Epidermal melanocyte (primary cell): ENCODE measurements around the gene OAS3.

ENCODE experiments used
- DNase-seq: peaks from one replicate; pipeline ENCODE4 v3.0.0; 2011; ENCODE audit warnings: low spot score; ENCODE audit not compliant: insufficient read length

Gene OAS3

GRCh38 chr12:113007166-113007565 lies 68.9 kb downstream of the OAS3 start:
- DNase-seq: no peak

GRCh38 chr12:113010701-113011100 lies 72.4 kb downstream of the OAS3 start:
- DNase-seq: no peak

GRCh38 chr12:113014565-113014964 lies 76.3 kb downstream of the OAS3 start:
- no peak for DNase-seq

- DNase-seq: no peak
Measured at GRCh38 chr12:113016796-113017195, 78.5 kb downstream of the OAS3 start.

- DNase-seq: no peak
Measured at GRCh38 chr12:113019025-113019424, 80.8 kb downstream of the OAS3 start.

- no peak for DNase-seq
Measured at GRCh38 chr12:113021500-113021899, 83.2 kb downstream of the OAS3 start.
